Endothelial cell (in vitro differentiated cells): Measurements from ENCODE around the gene SLBP. TPM values are rescaled to one million over a fixed set of nuclear protein-coding genes. Genes with fewer than 3 reads are reported as not detected.
A peak's percentile ranks its signal among the peaks of the same experiment; 100 is the strongest.

Source experiments
- DNase-seq: peaks from one replicate; pipeline ENCODE4 v3.0.0; 2021; ENCODE audit warnings: low spot score
- H3K27ac Mint-ChIP-seq: one replicate; pipeline ENCODE4 v1.8.0; 2021; ENCODE audit warnings: mixed read lengths, inconsistent platforms; ENCODE audit not compliant: unreplicated experiment
- H3K27me3 Mint-ChIP-seq: one replicate; pipeline ENCODE4 v1.8.0; 2021; ENCODE audit warnings: mild to moderate bottlenecking, moderate library complexity, mixed read lengths, inconsistent platforms; ENCODE audit not compliant: unreplicated experiment
- H3K36me3 Mint-ChIP-seq: one replicate; pipeline ENCODE4 v1.8.0; 2021; ENCODE audit warnings: mild to moderate bottlenecking, low read depth, mixed read lengths, inconsistent platforms; ENCODE audit not compliant: unreplicated experiment
- H3K4me1 Mint-ChIP-seq: one replicate; pipeline ENCODE4 v1.8.0; 2021; ENCODE audit warnings: mild to moderate bottlenecking, mixed read lengths, inconsistent platforms; ENCODE audit not compliant: unreplicated experiment
- H3K4me3 Mint-ChIP-seq: one replicate; pipeline ENCODE4 v1.8.0; 2021; ENCODE audit warnings: mild to moderate bottlenecking, mixed read lengths, inconsistent platforms; ENCODE audit not compliant: unreplicated experiment
- H3K9me3 Mint-ChIP-seq: one replicate; pipeline ENCODE4 v1.8.0; 2021; ENCODE audit warnings: mixed read lengths, inconsistent platforms; ENCODE audit not compliant: unreplicated experiment
- total RNA-seq: library from RNA; stranded (reverse); fragmentation: NEBNext Ultra II Directional; extraction: Animal tissue kit (Norgen Biotek cat#: 25700); gene quantifications from one replicate; pipeline ENCODE4 v1.2.1, GENCODE V29; 2021; ENCODE audit not compliant: unreplicated experiment
- TF ChIP-seq, protein P1 (sequence below): fragments of 200-600 bp; sonication (generic); IDR thresholded peaks from one replicate; pipeline ENCODE4 v1.5.0; 2021; ENCODE audit warnings: antibody characterized with exemption; ENCODE audit not compliant: unreplicated experiment

The SLBP gene
- total RNA-seq, 1 donor from 2014 or later = 33.2 TPM

DNA sequence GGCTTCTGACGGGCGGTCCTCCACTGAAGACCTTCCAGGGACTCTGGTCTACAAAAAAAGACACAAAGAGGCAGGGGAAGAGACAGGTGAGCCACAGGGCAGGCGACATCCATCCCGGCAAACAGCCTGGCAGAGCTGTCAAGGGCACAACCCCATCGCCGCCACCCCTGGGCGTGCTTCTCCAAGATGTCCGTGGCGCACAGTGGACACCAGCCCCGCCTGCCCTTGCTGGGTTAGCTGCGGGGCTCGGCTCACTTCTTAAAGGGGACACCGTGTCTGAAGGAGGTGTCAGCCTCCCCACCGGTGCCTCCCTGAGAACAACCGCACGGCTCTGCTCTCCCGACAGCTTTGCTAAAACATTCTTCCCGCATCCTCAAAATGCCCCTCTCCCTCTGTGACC is 56.4 kb downstream of the SLBP start:
- Mint-ChIP-seq H3K27ac (peak overlapping the region; percentile 30), H3K4me1 (no peaks in the 10 kb centered on the region), H3K4me3 (no peak overlapping the region), H3K36me3 (no peaks in the 10 kb centered on the region), H3K27me3 (peaks cover 2% of the 10 kb centered on the region), H3K9me3 (no peaks in the 10 kb centered on the region)
- TF ChIP-seq, protein P1, sequence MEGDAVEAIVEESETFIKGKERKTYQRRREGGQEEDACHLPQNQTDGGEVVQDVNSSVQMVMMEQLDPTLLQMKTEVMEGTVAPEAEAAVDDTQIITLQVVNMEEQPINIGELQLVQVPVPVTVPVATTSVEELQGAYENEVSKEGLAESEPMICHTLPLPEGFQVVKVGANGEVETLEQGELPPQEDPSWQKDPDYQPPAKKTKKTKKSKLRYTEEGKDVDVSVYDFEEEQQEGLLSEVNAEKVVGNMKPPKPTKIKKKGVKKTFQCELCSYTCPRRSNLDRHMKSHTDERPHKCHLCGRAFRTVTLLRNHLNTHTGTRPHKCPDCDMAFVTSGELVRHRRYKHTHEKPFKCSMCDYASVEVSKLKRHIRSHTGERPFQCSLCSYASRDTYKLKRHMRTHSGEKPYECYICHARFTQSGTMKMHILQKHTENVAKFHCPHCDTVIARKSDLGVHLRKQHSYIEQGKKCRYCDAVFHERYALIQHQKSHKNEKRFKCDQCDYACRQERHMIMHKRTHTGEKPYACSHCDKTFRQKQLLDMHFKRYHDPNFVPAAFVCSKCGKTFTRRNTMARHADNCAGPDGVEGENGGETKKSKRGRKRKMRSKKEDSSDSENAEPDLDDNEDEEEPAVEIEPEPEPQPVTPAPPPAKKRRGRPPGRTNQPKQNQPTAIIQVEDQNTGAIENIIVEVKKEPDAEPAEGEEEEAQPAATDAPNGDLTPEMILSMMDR = no peak
- DNase-seq = no peak

DNA sequence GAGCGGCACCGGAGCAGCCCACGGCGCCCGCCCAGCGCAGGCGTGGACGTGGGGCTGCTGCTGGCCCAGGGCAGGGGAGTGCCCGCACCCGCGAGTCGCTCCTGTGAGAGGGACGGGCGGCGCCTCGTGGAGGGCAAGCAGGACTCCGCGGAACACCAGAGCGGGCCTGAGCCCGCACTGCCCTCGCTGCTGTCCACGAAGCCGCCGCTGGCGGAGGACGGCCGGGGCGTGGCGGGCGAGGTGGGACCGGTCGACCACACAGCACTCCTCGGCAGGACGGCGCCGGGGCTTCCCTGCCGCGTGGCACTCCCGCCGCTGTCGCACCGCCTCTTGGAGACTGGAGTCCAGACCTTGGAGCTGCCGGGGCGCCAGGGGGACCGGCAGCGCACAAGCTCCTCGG is 57.0 kb downstream of the SLBP start:
- peaks cover 4% of the 10 kb centered on the region for H3K27me3 Mint-ChIP-seq
- no peaks in the 10 kb centered on the region for H3K4me1 Mint-ChIP-seq
- no peak overlapping the region for H3K4me3 Mint-ChIP-seq
- no peaks in the 10 kb centered on the region for H3K9me3 Mint-ChIP-seq
- TF ChIP-seq, protein P1 = no peak
- no peak for DNase-seq
- H3K36me3 Mint-ChIP-seq = no peaks in the 10 kb centered on the region
- no peak overlapping the region for H3K27ac Mint-ChIP-seq

DNA sequence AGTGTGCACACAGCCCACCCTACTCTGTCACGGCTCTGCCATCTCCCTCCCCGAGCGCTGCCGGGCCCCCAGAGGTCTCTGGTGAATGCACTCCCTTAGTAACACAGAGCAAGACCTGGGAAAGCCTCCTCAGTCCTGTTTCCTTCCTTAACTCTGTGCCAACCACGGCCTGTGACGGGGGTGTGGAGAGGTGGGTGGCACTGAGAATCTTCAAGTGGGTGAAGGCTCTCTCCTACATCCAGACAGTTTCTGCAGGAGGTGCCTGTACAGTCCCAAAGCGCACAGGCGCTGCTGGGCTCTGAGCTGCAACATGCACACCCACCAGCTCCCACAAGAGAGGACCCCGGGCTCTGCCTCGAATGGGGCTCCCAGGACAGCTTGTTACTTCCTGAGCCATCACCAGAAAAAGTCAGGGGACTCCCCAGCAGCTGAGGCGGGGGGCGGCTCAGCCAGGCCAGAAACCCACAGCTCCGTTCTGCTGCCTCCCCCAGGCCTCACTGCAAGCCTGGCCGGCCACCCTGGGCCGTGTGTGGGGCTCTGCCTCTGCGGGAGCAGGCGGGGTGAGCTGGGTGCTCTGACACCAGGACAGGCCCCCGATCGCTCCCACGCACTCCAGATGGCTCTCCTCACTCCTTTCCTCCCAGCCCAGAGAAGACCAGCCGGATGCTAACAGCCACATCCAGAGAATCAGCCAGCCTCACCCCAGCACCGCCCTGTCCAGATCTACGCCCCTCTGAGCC is 57.7 kb downstream of the SLBP start:
- Mint-ChIP-seq H3K4me1 (no peaks in the 10 kb centered on the region), H3K27me3 (peaks cover 5% of the 10 kb centered on the region), H3K27ac (no peak overlapping the region), H3K36me3 (no peaks in the 10 kb centered on the region), H3K9me3 (no peaks in the 10 kb centered on the region), H3K4me3 (no peak overlapping the region)
- no peak for DNase-seq
- TF ChIP-seq, protein P1 = no peak

DNA sequence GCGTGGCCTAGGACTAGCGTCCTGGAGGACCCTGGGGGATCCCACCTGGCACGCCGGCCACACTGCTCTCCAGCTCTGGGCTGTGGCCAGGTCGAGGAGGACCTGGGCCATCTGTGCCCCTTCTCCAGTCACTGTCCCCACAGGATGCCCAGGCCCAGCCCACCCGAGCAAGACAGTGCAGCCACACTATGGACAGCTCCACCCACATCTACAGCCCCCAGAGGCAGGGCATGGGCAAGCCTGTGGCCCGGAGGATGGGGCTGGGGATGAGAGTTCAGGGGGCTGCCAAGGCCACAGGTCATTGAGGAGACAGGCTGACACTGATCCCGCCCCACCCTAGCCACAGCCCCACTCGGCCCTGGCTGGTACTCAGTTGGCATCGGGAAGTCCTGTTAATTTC is 58.3 kb downstream of the SLBP start:
- Mint-ChIP-seq H3K36me3 (no peaks in the 10 kb centered on the region), H3K4me1 (no peaks in the 10 kb centered on the region), H3K4me3 (no peak overlapping the region), H3K9me3 (no peaks in the 10 kb centered on the region), H3K27ac (no peak overlapping the region), H3K27me3 (peaks cover 5% of the 10 kb centered on the region)
- TF ChIP-seq, protein P1 = no peak
- no peak for DNase-seq

DNA sequence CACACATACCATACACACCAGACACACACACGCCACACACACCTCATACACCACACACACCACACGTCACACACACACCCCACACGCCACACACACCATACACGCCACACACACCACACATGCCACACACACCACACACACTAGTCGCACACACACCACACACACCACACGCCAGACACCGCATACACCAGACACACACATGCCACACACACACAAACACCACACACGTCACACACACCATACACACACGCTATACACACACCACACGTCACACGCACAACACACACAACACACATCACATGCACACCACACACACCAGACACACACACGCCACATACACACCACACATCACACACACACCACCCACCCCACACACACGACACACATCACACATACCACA is 60.0 kb downstream of the SLBP start:
- TF ChIP-seq, protein P1 = no peak
- H3K4me1 Mint-ChIP-seq = peaks cover 3% of the 10 kb centered on the region
- H3K4me3 Mint-ChIP-seq = no peak overlapping the region
- no peak overlapping the region for H3K27ac Mint-ChIP-seq
- H3K9me3 Mint-ChIP-seq = no peaks in the 10 kb centered on the region
- H3K27me3 Mint-ChIP-seq = peaks cover 7% of the 10 kb centered on the region
- no peaks in the 10 kb centered on the region for H3K36me3 Mint-ChIP-seq
- no peak for DNase-seq
